Esophagus squamous epithelium (tissue), 4 donors: ENCODE data around the gene NUDT13.

Experiments
- CTCF ChIP-seq, 6 experiments: fragments of 450-650 bp in 4 of 6; fragments of 200-600 bp in 2 of 6; sonication (generic) in 2 of 6; IDR thresholded peaks; one replicate each; pipeline ENCODE4 v1.5.1; 2016 to 2019; ENCODE audit warnings: antibody characterized with exemption in 6 of 6, mild to moderate bottlenecking in 4 of 6, moderate library complexity in 4 of 6
- POLR2A ChIP-seq, 4 donors: fragments of 450-650 bp; IDR thresholded peaks; one replicate each; pipeline ENCODE4 v1.6.1; 2017; ENCODE audit warnings: antibody characterized with exemption in 4 of 4, mild to moderate bottlenecking in 4 of 4, moderate library complexity in 3 of 4

- TF ChIP-seq CTCF (IDR thresholded peaks at IDR 0.05) (no peak), POLR2A (IDR thresholded peaks at IDR 0.05) (no peak)
These were observed 5.8 kb downstream of the NUDT13 start for GRCh38 chr10:73116017-73116416.
